Measurements from ENCODE around the gene RGS4.

RGS4 gene

GRCh38 chr1:163104385-163105099 lies 35.4 kb downstream of the RGS4 start:
- no peak for DNase-seq (ENCODE audit: low spot score)

DNA sequence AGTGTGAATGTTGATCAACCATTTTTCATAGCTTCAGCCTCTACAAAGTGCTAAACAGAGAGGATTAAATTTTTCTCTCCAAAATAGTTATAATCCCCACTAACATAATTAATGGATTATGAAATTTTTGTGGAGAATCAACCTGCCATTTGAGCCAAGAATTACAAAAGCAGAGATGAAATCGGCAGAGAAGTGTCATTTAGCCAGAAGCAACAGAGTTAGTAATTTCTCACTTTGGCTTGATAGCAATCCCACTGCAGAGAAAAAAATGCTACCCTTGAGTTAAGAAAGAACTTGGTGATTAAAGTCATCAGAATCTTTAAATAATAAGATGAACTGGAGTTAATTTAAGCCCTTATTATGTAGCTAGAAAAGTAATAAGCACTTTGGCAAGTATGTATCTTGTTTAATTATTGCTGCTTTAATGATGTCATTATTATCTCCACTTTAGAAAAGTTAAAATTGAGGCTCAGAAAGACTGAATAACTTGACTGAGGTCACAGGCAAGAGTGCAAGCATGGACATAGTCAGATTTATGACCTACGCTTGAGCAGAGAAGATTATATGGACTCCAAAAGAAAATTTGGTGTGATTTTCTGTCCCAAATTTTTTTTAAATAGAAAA lies 37.3 kb downstream of the RGS4 start:
- DNase-seq (ENCODE audit: low spot score) = no peak

- no peak for DNase-seq (ENCODE audit: low spot score)
Observed at GRCh38 chr1:163107655-163108054, 38.5 kb downstream of the RGS4 start.

- DNase-seq (ENCODE audit: low spot score) = no peak
Observed at GRCh38 chr1:163115887-163116286, 46.7 kb downstream of the RGS4 start.

- no peak for DNase-seq (ENCODE audit: low spot score)
Observed at GRCh38 chr1:163119707-163120106, 50.5 kb downstream of the RGS4 start.

- no peak for DNase-seq (ENCODE audit: low spot score)
Observed at GRCh38 chr1:163120372-163120771, 51.2 kb downstream of the RGS4 start.

- no peak for DNase-seq (ENCODE audit: low spot score)
Observed at GRCh38 chr1:163124812-163125211, 55.7 kb downstream of the RGS4 start.
